GM21717 (cell line): Measurements from ENCODE around the gene ASPA.
"Not testable (repeated sequence)": the region's sequence is repeated elsewhere in the genome, so short reads cannot be mapped to it uniquely, and the experiment has no call there.

Experiments used
- ATAC-seq: cut with Tn5 transposase; IDR thresholded peaks from one replicate; pipeline ENCODE4 v1.9.1; 2021; ENCODE audit warnings: mild to moderate bottlenecking, moderate library complexity; ENCODE audit not compliant: unreplicated experiment

The ASPA gene

DNA sequence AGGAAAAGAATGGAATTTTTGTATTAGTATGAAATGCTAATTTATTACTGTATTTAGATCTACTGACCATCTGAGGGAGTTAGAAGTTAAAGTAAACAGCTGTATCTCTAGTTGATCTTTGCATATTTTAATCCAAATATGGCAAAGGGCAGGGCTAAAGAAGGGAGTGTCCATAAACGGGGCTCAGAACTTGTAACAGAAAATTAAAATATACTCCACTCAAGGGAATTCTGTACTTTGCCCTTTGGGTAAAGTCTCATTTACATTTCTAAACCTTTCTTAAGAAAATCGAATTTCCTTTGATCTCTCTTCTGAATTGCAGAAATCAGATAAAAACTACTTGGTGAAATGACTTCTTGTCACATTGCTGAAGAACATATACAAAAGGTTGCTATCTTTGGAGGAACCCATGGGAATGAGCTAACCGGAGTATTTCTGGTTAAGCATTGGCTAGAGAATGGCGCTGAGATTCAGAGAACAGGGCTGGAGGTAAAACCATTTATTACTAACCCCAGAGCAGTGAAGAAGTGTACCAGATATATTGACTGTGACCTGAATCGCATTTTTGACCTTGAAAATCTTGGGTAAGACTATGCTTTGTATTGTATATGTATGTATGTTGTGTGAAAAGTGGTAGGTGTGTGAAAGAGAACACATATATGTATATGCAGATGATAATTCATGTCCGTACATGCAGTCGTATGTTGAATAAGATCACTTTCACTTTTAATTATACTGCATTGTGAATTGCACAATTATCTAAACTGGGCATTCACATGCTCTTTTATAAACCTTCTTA lies at the start of gene ASPA:
TSS of gene ASPA (plus strand) at position 186 of the 799 bp plus-strand sequence. CDS start at position 349, 163 bp downstream.
- ATAC-seq, result no peak

DNA sequence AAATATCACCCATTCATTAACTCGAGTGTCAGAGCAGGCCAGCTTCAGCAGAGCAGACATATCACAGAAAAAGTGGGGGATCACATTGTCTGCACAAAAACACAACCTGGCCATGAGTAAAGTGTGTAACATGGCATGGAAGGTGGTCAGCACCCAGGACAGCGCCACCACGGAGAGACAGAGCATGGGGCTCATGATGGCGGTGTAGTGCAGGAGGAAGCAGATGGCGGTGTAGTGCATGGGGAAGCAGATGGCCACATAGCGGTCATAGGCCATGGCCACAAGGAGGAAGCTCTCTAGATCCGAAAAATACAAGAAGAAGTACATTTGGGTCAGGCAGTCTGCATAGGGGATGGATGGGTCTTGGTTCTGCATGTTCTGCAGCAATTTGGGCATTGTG lies 42.6 kb upstream of the ASPA start:
- ATAC-seq, result not testable (repeated sequence)

DNA sequence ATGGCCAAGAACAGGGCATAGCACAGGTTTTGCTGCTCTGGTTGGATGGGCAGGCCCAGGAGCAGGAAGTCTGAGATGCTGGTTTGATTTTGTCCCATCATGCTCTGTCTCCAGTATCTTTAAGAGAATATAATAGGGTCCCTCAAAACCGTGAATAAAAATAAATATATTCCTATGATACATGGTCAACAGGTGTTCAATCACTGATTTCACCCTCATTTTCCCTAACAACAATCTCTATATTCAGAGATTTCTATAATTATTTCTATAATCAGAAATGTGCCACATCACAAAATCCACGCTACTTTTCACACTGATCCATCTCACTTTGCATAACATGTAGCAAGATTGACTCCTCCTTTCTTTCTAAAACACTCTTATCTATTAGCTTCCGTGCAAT lies 42.1 kb upstream of the ASPA start, which contains the start of gene OR1E2:
TSS of gene OR1E2 (minus strand) at position 101 of the 400 bp plus-strand sequence. CDS start at position 101, 0 bp downstream.
- no peak for ATAC-seq

DNA sequence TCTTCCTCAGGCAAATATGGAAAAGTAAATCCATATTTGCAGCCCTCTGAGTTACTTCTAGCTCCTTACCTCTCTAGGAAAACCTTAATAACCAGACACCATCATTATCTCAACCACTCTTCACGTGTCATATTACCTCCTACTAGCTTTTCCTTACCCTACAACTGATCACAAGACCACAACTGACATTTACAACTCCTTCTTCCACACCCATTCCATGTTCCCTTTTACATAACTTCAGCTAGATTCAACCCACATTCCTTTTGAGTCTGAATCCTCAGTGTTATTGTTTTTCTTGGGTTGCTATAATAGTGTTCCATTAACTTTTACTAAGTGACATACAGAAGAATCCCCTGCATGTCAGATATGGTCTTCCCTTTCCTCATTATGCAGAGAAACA lies 37.4 kb upstream of the ASPA start:
- ATAC-seq, result no peak

DNA sequence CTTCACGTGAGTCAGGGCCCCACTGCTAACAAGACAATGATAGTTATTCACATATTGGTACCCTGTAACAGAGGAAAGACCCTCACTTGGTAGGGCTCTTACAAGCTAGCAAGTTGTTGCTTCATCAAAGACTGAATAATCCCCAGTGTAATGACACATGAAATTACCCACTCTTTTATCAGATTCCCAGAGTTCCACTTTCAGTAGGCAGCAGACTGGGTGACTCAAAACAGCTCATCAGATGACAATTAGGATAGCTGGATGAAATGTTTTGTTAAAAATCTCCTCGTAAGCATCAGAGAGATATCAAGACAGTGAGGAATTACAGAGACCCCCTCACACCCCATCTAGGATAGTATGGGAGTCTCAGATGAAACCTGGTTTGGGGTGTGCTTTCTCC lies 35.3 kb upstream of the ASPA start:
- no peak for ATAC-seq

DNA sequence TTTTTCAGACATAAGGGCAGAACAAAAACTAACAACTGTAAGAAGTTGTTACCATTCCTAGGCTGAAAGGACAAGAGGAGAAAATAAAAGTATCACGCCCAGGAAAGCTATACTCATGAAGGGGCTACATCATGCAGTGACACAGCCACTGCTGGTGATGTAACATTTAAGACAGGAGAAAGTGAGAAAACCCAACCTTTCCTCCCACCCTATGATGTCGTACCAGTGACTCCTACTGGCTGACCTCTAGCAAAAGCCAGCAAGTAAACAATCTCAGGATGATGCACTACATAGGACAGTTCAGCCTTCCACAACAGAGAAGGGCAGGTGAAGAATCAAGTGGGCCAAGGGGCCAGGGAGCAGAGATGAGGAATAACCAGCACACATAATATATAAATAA lies 28.2 kb upstream of the ASPA start:
- no peak for ATAC-seq

DNA sequence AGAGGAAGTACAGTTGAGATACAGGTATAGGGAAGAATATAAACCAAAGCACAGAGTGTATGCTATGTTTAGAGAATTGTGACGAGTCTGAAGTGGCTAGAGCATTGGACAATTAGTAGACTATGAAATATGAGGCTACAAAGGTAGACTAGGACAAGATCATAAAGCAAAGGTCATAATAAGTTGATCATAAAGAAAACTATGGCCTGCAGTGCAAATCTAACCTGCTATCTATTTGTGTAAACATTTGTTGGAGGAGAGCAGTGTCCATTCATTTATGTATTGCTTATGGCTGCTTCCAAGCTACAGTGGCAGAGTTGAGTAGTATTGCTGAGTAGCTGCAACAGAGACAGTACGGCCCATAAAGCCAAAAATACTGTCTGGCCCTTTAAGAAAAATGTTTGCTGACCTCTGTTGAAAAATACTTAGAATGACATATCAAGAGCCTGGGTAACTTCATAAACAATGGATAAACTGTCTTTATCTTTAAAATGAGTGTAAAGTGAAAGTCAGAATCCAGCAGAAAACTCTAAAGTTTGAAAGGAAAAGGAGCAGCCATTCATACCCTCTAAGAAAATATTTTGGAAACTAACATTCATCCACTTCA lies 27.6 kb upstream of the ASPA start:
- no peak for ATAC-seq

DNA sequence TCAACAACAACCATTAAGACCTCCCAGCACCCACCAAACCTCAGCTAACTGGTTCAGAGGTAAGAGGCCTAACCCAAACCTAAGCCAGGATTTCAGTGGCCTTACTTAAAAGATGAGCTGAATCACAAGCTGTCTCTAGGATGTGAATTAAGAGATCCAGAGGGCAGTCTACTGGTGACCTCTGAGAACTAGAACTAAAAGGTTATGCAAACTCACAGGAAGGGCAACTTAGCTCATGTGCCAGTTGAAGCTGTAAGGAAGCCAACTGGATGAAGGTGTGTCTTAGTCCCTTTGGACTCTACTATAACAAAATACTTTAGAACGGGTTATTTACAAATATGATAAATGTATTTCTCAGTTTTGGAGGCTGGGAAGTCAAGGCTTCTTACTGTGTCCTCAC lies 9.4 kb upstream of the ASPA start:
- ATAC-seq, result not testable (repeated sequence)

DNA sequence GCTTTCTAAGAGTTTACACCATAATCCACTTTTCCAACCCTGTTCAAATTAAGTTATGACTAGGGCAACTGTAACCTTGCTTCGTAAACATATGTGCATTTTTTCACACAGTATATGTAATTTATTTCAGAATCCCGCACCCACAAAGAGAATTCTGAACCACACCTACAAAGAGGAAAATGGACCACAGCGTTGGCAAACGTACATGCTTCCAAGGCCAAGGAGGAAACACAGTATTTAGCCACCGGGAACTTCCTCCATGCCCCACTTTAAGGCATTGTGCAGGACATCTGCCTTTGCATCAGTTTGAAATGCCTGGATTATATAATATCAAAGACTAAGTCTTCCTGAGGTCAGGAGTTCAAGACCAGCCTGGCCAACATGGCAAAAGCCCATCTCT lies 6.3 kb upstream of the ASPA start:
- no peak for ATAC-seq

DNA sequence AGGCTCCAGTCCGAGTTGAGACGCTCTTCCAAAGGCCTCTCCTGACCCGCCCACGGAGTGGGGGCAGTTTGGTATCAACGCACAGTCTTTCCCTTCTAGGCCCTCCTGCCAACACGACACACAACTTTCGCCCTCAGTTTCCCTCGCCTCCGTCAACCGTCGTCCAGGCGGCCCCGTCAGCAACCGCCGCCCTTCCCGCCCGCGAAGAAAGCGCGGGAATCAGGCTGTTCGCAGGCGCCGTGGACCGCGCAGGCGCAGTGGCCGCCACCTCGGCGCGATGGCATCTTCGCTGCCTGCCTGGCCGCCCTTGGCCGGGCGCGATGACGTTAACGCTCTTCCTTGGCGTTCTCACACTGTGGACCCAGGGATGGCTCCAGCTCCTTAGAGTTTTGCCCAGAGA lies 4.2 kb upstream of the ASPA start, which contains the start of gene SPATA22:
TSS of gene SPATA22 (minus strand) at position 221 of the 400 bp plus-strand sequence. CDS start 2,494 bp downstream, outside the sequence.
- ATAC-seq, result no peak

DNA sequence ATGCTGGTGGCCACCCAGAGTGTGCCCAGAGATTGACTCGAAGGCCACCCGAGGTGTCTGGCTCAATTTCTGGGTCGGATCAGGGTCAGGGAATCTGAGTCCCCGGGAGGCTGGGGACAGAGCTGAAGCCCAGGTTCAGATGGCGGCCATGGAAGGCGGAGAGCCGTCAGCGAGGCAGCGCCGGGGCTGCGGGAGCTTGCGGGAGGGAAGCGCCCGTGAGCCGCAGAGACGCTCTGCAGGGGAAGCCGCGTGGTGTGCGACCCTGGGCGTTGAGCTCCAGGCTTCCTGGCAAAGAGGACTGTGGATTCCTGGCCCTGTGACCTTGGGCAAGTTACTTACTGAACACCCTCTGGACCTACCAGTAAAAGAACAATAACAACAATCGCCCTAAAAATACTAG lies 3.7 kb upstream of the ASPA start:
- no peak for ATAC-seq

DNA sequence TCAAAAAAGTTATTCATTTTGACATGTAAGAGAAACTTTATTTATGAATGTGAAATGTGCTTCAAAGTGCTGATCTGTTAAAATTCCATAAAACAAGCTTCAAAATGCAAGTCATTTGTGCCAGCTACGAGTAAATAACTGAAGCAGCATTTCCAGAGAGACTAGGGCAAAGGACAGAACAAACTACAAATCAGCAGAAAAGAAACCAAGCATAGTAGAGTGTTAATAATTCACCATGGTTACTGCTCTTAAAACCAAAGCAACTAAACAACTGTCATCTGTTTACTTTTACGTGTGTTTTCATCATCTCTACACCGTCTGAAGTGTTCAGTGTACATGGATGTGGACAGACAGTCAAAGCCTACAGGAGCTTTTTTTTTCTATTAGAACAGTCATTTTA lies 1.6 kb upstream of the ASPA start:
- no peak for ATAC-seq

DNA sequence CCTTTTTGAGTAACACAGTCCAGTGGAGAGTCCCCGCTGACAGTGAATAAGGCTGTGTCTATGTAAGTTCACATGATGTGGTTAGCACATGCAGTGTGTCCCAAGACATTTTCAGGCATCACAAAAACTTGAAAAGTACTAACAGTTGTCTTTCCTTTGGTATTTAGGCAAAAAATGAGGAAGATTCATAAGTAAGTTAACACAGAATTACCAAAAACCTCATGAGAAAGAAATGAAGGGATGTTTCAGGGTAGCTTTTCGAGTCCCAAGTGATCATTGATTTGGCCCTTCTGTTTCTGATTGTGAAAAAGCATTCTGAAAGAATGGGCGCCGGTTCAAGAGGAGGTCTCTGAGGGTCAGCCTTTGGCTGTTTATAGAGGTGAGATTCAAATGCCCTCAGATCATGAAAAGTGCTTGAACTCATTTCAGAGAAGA lies 529 bp upstream of the ASPA start:
- ATAC-seq, result no peak

DNA sequence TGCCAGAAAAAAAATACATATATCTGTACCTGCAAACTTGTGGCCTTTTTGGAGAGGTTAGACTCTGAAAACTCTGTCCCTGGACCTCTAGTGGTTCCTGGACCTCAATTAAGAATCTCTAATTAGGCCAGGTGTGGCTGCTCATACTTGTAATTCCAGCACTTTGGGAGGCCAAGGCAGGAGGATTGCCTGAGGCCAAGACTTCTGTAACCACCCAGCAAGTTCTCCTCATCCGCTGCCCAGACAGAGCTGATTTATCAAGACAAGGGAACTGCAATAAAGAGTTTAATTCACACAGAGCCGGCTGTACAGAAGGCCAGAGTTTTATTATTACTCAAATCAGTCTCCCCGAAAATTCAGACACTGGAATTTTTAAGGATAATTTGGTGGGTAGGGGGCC lies 4.2 kb downstream of the ASPA start:
- ATAC-seq, result no peak

DNA sequence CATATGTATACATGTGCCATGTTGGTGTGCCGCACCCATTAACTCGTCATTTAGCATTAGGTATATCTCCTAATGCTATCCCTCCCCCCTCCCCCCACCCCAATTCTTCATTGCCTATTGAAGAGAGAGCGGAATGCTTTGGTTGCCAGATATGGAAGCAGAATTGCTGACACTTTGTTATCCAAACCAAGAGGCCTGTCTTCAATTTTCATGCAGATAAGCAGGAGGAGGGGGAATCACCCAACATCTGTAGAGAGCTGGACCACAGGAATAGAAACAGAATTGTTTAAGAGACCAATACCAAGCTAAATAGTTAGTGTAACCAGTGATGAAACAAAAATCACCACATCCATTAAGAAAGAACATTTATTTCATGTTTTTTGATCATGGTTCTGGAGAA lies 7.1 kb downstream of the ASPA start:
- ATAC-seq, result no peak

DNA sequence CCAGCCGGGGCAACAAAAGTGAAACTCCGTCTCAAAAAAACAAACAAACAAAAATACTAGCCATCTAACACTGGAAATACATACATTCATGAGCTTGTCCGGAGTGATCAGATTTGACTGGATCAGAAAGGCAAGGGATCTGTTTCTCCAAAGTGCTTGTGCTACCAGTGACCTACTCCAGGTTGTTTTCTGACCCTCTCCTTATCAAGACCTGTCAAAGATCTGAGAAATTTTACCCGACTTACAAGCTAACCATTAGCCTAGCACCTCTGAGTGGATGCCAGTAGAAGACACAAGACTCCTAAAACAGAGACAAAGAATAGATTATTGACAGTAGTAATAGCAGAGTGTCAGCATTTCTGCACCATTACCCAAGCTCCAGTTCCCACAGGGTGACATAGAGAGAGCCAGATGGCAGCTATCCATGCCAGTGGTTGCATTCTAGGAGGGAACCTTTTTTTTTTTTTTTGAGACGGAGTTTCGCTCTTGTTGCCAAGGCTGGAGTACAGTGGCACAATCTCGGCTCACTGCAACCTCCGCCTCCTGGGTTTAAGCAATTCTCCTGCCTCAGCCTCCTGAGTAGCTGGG lies 9.8 kb downstream of the ASPA start:
- ATAC-seq, result no peak

DNA sequence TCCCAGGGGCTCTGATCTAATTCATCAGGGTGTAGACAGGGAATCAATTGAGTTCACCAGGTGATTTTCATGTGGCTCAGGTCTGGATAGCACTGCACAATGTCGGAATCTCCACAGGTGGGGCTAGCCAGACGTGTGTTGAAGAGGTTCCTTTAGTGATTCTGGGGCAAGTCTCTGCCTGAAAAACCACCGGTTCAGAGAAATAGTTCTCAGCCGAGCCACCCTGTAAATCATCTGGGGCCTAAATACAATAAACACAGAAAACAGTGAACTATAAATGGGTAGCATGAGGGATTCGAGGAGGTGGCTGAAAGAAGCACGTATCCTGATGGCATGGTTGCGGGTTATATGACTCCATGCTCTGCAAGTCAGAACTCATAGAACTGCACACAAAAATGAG lies 21.3 kb downstream of the ASPA start:
- ATAC-seq, result no peak

DNA sequence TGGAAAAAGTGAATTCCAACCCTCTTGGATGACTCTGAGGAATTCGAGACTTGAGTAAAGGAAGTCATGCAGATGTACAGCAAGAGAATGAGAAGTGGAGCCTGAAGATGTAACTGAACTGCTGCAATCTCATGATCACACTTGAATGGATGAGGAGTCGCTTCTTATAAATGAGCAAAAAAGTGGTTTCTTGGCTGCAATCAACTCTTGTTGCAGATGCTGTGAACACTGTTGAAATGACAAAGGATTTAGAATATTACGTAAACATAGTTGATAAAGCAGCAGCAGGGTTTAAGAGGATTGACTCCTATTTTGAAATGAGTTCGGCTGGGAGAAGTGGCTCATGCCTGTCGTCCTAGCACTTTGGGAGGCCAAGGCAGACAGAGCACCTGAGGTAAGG lies 25.5 kb downstream of the ASPA start:
- no peak for ATAC-seq

DNA sequence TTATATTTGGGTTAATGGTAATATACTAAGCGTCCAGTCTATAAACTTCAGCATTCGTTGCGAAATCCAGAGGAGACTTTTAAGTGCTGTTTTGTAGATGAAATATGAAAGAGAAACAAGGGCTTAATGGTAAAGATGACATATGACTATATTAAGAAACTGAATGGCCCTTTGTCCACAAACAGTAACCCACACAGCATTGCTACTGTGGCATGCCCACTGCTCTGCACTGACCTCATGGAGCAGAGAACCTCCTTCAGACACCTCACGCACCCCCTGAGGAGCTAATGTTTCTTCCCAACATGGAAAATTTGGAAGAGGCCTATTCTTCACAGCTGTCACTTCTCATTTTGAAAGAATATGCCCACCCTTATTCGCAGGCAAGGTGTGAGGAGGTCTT lies 26.7 kb downstream of the ASPA start:
- no peak for ATAC-seq

DNA sequence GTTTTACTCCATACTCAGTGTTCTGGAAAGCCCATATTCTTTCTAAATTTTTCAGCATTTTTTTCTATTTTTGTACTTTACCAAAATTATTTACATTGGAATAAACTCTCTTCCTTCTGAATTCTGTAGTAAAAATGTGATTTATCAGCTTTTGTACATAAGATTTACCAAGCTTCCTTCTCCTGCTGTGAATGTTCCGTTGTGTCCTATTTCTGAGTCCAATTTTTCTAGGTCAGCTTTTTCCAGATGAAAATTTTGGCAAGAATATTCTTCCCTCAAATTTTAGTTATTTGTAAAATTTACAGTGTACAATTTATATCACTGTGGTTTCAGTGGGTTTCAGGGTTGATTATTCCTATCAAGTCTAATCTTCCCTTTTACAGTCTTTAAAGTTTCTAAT lies 27.5 kb downstream of the ASPA start:
- no peak for ATAC-seq

DNA sequence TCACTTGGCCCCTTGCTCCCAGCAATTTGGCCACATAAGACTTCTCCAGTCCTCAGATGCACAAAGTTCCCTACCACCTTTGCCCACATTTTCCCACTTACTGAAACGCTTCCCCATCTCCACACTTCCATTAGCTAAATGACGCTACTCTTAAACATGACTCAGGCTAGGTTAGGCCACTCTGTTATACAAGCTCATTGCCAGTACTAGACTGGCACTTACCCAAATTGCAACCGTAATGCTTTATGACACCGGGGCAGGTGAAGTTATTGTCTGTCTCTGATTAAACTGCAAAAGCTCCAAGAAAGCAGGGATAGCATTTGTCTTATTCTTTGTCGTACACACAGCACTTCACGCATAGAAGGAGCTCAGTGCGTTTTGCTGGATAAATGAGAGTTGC lies 29.2 kb downstream of the ASPA start:
- no peak for ATAC-seq

DNA sequence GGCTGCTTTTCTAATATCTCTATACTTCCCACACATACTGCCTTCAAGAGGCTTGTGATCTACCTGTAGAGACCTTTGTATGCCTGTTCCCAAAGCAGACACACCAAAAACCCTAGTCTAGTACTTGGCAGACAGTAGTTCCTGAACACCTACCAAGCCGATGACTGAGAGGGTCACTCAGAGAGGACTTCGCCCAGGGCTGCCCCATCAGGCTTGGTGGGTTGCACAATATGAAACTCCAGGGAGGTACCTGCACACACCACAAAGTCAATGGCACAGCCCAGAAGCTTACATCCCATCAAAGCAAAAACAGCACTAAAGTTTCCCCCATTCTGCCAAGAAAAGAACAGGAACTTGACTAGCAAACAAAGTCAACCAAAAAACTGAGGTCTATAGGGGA lies 30.3 kb downstream of the ASPA start:
- no peak for ATAC-seq
